Fibroblast of skin of right quadriceps (primary cell): ENCODE measurements around the gene PROX1.

Experiments used
- DNase-seq: peaks from one replicate; pipeline ENCODE4 v3.0.0-alpha.2; 2013

Gene PROX1

DNA sequence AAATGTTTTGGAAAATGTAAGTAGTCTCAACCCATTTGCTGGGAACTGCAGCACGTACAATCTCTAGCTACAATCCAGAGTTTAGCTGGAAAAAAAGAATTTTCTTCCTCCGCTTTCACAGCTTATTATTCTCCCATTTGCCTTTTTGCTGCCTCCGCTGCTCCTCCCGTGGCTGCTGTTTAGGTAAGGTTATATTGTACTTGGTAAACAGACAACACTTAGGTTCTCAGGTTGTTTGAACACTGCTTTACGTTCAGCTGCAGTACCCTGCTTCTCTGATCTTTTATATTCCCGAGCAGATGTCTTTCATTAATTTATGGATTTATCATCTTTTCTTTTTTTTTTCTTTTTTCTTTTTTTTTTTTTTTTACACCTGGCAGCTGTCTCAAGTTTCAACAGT, 14.3 kb downstream of the PROX1 start:
- DNase-seq, result no peak

- DNase-seq, result peak; percentile 14
Observed at GRCh38 chr1:214002472-214002871, 14.7 kb downstream of the PROX1 start.

DNA sequence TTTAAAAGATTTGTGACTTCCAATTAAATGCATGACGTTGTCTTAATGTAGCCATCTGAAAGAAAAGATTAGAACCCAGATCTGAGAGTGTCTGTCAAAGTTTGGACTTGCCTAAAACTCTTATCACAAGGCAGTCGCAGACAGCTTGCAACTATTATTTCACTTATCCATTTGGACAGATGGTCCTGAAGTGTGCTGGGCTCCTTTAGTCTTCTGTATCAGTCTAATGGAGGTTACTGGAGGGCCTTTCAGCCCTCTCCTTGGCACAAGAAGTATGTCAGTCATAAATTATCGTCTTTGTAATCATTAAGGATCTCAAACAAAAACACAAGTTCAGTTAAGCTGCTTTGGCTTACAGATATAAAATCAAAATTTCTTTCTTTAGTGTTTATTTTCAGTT, 15.5 kb downstream of the PROX1 start:
- DNase-seq, result no peak

DNA sequence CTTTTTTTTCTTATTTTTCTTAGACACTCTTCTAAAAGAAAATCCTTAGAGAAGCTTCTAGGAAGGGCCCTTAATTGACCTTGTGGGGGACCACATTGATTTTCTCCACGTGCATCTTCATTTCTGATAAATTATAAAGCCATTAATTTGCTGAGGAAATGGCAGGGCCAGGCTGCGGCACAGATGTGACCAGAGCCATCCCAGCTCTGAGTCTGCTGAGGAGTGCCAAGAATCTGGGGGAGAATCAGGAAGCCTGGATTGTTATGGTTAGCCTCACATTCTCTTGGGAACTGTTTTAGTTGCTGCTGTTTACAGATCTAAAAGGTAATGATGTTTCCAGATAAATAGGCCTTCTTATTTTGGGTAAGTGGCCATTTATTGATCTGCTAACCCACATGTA, 16.2 kb downstream of the PROX1 start:
- DNase-seq, result no peak

DNA sequence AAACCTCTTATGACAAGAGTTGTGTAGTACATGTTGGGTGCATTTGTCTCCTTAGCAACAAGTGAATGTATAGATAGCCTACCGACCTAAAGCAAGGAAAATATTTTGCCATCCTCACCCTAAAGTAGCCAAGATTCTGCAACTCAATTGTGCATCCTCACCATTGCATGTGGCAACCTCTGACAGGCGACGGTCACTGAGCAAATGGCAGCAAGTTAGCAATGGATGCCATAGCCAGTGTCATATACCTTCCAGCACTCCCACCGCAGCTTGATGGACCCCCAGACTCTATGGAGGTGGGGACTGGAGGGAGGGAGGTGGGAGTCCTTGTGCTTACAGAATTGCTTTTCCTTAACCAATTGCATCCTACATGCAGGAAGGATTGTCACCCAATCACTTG, 17.0 kb downstream of the PROX1 start:
- no peak for DNase-seq

DNA sequence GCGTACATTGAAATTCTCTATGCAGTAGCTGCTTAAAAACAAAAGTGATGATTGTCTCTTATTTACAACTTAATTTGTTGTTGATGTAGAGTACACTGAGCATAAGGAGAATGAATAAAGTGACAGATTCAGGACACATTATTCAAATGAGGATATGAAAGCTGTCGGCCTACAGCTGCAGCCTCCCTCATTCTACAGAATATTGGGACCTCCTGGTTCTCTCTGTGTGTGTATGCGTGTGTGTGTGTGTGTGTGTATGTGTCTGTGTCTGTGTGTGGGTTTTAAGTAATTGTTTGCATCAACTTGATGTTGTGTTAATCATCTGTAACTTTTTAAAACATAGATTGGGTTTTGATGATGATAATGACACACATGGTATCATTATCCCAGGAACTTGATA, 17.9 kb downstream of the PROX1 start:
- DNase-seq, result no peak

- DNase-seq, result no peak
Observed at GRCh38 chr1:214006845-214007244, 19.1 kb downstream of the PROX1 start.

- DNase-seq, result no peak
Observed at GRCh38 chr1:214008347-214008746, 20.6 kb downstream of the PROX1 start.

DNA sequence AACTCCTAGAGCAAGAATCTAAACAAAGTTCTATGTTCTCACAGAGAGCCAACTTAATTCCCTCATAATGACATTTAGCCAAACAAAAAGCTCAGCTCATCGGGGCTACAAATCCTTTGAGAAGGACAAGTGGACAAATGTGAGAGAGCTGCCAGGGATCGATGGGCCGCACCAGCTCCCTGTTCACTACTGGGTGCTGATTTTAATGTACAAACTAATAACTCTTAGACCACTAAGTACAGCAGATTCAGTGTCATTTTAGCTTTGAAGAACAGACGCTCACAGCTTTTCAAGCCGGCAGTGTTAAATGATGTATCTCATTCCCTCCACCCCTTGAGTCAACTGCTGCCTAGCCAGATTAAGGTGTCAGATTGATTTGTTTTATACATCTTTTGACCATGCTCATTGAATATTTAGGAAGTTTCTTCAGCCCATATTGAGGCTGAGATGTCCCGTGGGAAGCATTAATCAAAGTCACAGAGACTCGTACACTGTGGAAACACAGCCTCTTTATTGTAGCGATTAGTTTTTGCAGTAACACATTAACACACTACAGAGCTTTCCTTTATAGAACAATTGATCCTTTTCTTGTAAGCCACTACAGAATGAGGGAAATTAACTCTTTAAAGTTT, 21.1 kb downstream of the PROX1 start:
- DNase-seq, result no peak

GRCh38 chr1:214009423-214010196, 21.8 kb downstream of the PROX1 start:
- DNase-seq, result no peak

DNA sequence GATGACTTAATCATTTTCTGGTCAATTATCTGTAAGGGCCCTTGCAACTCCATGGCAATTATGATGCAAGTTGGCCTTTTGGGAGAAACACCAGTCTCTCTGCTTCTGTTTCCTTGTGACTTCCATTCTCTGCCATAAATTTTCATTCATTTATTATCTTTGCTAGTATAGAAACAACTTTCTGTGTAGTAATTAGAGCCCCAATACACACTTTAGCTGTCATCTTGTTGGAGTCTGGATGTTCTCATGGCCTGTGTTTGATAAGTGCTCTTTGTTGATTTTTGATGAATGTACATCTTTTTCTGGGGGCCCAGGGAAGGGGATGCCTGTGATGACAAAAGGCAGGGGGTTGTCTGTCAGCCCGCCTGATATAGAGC, 22.4 kb downstream of the PROX1 start:
- DNase-seq, result no peak

DNA sequence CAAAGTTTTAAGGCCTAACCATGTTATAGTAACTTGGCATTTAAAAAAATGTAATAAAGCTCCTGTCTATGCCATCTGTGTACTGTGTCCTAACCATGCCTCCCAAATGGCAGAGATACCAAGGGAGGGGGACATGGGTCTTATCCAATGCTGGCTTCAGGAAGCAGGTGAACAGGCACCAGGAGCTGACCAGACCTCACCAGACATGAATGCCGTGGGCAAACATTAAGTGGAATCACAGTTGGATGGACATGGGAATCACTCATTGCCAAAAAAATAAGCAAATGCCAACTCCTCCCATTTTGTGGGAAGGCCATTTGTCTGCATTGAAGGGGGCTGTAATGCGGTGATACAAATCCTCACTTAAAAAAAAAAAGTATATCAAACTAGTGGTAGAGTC, 22.9 kb downstream of the PROX1 start:
- no peak for DNase-seq

GRCh38 chr1:214012418-214012817, 24.6 kb downstream of the PROX1 start:
- no peak for DNase-seq

DNA sequence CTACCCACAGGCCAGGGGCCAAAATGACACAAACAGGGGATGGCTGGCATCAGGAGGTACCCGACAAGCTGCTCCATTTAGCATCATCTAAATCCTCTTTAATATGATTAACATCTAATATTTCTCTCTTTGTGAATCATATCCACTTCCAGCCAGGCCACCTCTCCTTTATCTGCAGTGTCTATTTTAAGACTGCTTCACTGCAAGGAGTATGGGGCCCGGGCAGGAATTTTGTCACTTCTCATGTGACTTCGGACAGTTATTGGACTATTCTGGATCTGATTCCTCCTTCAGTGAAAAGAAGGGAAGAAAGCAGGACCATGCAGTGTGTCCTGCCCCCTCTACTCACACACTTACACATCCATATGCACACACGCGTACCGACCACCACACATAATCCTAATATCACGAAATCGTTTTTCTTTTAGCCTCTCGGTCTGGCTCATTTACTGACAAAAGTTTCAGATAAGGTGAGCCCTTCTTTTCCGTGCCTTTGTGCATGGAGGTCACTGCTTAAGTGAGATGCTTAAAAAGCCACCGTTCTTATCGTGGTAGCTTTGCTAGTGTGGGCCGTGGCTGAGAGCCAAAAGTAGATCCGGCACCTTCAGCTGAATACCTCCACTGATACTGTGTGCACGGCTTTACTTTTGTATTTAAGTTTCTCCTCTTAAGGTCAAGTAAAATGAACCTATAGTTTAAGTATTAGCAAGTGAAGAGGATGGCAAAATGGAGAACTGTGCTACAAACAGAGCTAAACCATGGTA, 26.0 kb downstream of the PROX1 start:
- DNase-seq, result no peak

GRCh38 chr1:214014730-214015129, 27.0 kb downstream of the PROX1 start:
- no peak for DNase-seq

GRCh38 chr1:214017191-214017982, 29.6 kb downstream of the PROX1 start:
- no peak for DNase-seq

- DNase-seq, result no peak
Observed at GRCh38 chr1:214018386-214019268, 30.9 kb downstream of the PROX1 start.

DNA sequence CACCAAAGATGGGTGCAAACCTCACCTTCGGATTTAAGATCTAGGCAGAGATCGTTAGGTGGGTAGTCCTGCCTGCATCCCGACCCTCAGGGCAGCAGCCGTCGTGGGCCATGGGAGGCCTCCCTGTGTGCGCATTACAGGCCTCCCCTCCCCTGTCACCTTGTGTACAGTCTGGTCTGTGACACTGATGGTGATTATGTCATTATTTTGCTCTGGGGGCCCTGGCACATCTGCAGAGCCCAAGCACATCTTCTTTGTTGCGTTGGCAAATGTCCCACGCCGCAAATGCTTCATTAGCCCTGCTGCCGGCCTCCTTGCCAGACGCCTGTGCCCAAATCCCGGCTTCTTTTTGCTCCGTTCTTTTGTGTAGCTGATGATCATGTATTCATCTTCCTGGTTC, 31.7 kb downstream of the PROX1 start:
- no peak for DNase-seq

DNA sequence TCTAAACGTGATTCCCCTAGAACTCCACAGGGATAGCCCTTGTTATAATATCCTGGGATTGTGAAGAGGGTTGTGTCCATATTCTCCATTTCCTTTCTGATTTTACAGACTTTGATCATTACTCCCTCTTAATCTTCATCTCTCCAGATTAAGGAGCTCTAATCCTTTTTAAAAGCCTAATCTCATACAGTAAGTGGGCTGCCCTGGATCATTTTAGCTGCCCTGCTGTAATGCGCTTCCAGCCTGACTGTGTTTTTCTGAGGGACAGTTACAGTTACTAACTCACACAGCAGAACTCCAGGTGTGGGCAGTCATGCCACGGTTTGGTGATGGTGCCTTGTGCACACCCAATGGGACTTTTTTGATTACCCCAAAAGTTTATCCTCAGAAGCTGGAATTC, 33.5 kb downstream of the PROX1 start:
- no peak for DNase-seq

DNA sequence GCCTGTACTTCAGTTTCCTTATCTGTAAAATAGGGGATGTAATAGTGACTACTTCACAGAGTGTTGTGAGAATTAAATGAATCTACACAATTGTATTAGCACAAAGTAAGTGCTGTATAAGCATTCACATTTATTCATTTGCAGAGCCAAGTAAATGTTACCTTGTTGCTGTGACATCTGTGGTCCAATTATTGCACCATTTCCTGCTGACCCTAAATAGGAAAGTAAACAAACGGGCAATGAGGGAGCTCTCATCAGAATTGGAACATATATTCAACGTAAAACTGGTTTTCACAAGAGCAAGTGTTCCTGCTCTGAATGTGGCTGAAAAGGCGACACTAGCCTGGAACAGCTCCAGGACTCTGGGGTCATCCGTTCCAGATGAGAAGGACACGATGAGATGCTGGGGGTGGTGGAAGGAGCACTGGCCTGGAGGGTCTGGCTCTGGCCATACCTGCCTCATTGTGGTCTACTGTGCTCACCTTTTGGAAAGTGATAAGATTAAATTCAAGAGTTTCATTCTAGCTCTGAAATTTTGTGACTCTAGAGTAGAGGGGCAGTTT, 34.5 kb downstream of the PROX1 start:
- DNase-seq, result no peak

GRCh38 chr1:214022810-214023425, 35.1 kb downstream of the PROX1 start:
- DNase-seq, result no peak
